Stimulated activated CD8-positive, alpha-beta memory T cell treated with anti-CD3 and anti-CD28 coated beads, Interleukin-7, amount 100 ng/mL, for 4 hours (primary cell): ENCODE data around the gene ZHX3.
"Not testable (repeated sequence)": the region's sequence is repeated elsewhere in the genome, so short reads cannot be mapped to it uniquely, and the experiment has no call there.

ENCODE experiments used
- DNase-seq, 2 donors: peaks; one replicate each; pipeline ENCODE4 v3.0.0-alpha.2; 2020; ENCODE audit warnings: low read depth in 2 of 2

The ZHX3 gene

GRCh38 chr20:41334036-41334435 is 16.5 kb upstream of the ZHX3 start:
- no peak for DNase-seq

- DNase-seq, result no peak
These were observed 14.2 kb upstream of the ZHX3 start for GRCh38 chr20:41331731-41332130.

- DNase-seq, result no peak
These were observed 13.4 kb upstream of the ZHX3 start for GRCh38 chr20:41330941-41331340.

- no peak for DNase-seq
These were observed 12.8 kb upstream of the ZHX3 start for GRCh38 chr20:41330343-41330720.

- peak; percentile 61 to 68 for DNase-seq
These were observed 12.2 kb upstream of the ZHX3 start for GRCh38 chr20:41329435-41330342.

GRCh38 chr20:41327178-41327577 is 9.6 kb upstream of the ZHX3 start:
- DNase-seq, result no peak

- DNase-seq, result no peak
These were observed 3.4 kb upstream of the ZHX3 start for GRCh38 chr20:41320976-41321375.

GRCh38 chr20:41320441-41320840 is 2.9 kb upstream of the ZHX3 start:
- no peak for DNase-seq

- no peak for DNase-seq
These were observed 729 bp upstream of the ZHX3 start for GRCh38 chr20:41318271-41318649.

GRCh38 chr20:41316602-41317545 is 657 bp downstream of the ZHX3 start:
- DNase-seq, result peak; percentile 60 to 76

- DNase-seq, result no peak
These were observed 1.5 kb downstream of the ZHX3 start for GRCh38 chr20:41316051-41316450.

GRCh38 chr20:41314386-41314785 is 3.1 kb downstream of the ZHX3 start:
- no peak for DNase-seq

- not testable (repeated sequence) for DNase-seq
These were observed 5.5 kb downstream of the ZHX3 start for GRCh38 chr20:41312009-41312408.

GRCh38 chr20:41309817-41310216 is 7.7 kb downstream of the ZHX3 start:
- DNase-seq, result no peak

GRCh38 chr20:41308726-41309413 is 8.7 kb downstream of the ZHX3 start:
- DNase-seq, result no peak

- no peak for DNase-seq
These were observed 9.2 kb downstream of the ZHX3 start for GRCh38 chr20:41308290-41308711.

- no peak for DNase-seq
These were observed 10.5 kb downstream of the ZHX3 start for GRCh38 chr20:41307021-41307420.

GRCh38 chr20:41306061-41306727 is 11.3 kb downstream of the ZHX3 start:
- no peak for DNase-seq

- DNase-seq, result no peak
These were observed 13.0 kb downstream of the ZHX3 start for GRCh38 chr20:41304424-41305079.

- no peak for DNase-seq
These were observed 13.5 kb downstream of the ZHX3 start for GRCh38 chr20:41304002-41304401.

GRCh38 chr20:41300886-41301285 is 16.6 kb downstream of the ZHX3 start:
- DNase-seq, result no peak
